Ascending aorta (tissue), 2 donors: ENCODE results near the gene RAB8B. TPM values are rescaled to one million over a fixed set of nuclear protein-coding genes. Genes with fewer than 3 reads are reported as not detected.

ENCODE experiments used
- DNase-seq, 2 donors: peaks; one replicate each; pipeline ENCODE4 v3.0.0-alpha.2; 2019; ENCODE audit warnings: low spot score in 2 of 2
- H3K27ac ChIP-seq, 2 donors: fragments of 200-600 bp; sonication (generic); one replicate each; pipeline ENCODE4 v1.5.1; 2016 to 2017; ENCODE audit warnings: mild to moderate bottlenecking in 1 of 2
- H3K27me3 ChIP-seq: fragments of 200-600 bp; sonication (generic); one replicate; pipeline ENCODE4 v1.5.1; 2017
- H3K36me3 ChIP-seq, 2 donors: fragments of 200-600 bp; sonication (generic); one replicate each; pipeline ENCODE4 v1.5.1; 2016
- H3K4me1 ChIP-seq, 2 donors: fragments of 200-600 bp; sonication (generic); one replicate each; pipeline ENCODE4 v1.5.1; 2016 to 2017; ENCODE audit warnings: mild to moderate bottlenecking in 1 of 2
- H3K4me3 ChIP-seq, 2 donors: fragments of 200-600 bp; sonication (generic); one replicate each; pipeline ENCODE4 v1.5.1; 2016 to 2017; ENCODE audit warnings: mild to moderate bottlenecking in 1 of 2
- H3K9me3 ChIP-seq, 2 donors: fragments of 200-600 bp; sonication (generic); one replicate each; pipeline ENCODE4 v1.5.1; 2016
- intact Hi-C: fragments of 100-400 bp; cut with DNase I; formaldehyde crosslinking; loops from one replicate; pipeline ENCODE4 v1.15.1; 2023
- total RNA-seq: library from RNA; depleted of rRNA; stranded (reverse); fragments of >200 nt; gene quantifications from one replicate; pipeline ENCODE4 v1.1.0, GENCODE V29; 2016
- TF ChIP-seq, protein P1 (sequence below), 3 experiments: fragments of 200-600 bp in 2 of 3; fragments of 450-650 bp in 1 of 3; sonication (generic) in 2 of 3; IDR thresholded peaks; one replicate each; pipeline ENCODE4 v1.5.1; 2016 to 2019; ENCODE audit warnings: antibody characterized with exemption in 3 of 3, mild to moderate bottlenecking in 1 of 3, moderate library complexity in 1 of 3

The RAB8B gene
- total RNA-seq, 1 donor from 2014 or later = 25.1 TPM

DNA sequence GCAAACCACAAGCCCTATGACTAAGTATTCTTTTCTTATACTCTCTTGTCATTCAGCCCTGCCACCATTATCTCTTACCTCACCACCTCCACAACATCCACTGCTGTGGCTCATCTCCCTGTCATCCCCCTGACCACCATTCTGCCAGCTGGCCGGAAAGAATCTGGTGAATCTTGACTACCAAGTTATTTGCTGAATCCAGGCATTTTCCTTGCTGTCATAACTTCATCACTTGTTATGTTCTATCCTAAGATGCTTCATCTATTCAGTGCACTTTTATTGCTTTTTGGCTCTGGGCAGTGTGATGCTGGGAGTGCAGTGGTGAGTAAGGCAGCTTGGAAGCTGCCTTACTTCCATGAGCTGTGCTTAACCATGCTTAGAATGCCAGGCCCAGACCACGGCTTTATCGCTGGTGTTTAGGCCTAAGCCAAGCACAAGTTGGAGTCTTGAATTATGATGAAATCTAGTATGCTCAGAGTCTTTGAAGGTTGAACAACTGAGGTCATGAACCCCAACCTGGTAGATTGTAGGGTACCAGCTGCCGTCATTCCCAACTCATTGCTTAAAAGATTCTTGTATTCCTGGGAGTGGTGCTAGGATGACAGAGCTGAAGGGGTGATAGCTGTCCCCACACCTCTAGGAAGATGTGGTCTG, 61.0 kb downstream of the RAB8B start:
- peaks cover 13 to 25% of the 10 kb centered on the region in 2 donors for H3K36me3 ChIP-seq
- H3K4me3 ChIP-seq = no peak overlapping the region
- intact Hi-C loops = no loop called here
- no peaks in the 10 kb centered on the region for H3K9me3 ChIP-seq
- TF ChIP-seq, protein P1, sequence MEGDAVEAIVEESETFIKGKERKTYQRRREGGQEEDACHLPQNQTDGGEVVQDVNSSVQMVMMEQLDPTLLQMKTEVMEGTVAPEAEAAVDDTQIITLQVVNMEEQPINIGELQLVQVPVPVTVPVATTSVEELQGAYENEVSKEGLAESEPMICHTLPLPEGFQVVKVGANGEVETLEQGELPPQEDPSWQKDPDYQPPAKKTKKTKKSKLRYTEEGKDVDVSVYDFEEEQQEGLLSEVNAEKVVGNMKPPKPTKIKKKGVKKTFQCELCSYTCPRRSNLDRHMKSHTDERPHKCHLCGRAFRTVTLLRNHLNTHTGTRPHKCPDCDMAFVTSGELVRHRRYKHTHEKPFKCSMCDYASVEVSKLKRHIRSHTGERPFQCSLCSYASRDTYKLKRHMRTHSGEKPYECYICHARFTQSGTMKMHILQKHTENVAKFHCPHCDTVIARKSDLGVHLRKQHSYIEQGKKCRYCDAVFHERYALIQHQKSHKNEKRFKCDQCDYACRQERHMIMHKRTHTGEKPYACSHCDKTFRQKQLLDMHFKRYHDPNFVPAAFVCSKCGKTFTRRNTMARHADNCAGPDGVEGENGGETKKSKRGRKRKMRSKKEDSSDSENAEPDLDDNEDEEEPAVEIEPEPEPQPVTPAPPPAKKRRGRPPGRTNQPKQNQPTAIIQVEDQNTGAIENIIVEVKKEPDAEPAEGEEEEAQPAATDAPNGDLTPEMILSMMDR (IDR thresholded peaks at IDR 0.05) = no peak
- H3K27ac ChIP-seq = no peak overlapping the region
- H3K4me1 ChIP-seq = peaks cover 0 to 6% of the 10 kb centered on the region in 2 donors
- DNase-seq = no peak
- no peaks in the 10 kb centered on the region for H3K27me3 ChIP-seq

DNA sequence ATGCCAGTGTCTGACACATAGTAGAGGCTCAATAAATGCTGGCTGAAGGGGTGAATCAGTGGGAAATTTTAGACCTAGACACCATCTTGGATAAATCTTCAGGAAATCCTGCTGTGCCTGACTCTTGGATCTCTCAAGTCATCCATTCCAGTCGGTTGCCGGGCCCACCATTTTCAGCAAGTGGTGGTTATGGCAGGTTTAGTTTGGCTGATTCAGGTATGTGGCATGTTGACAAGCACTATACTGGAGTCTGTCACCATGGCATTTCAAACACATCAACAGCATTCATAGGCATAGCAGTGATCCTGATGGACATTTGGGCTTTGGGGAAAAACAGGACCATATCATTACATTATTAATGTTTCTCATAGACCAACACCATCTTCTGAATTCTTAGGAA, 62.3 kb downstream of the RAB8B start:
- intact Hi-C loops = no loop called here
- TF ChIP-seq, protein P1 (IDR thresholded peaks at IDR 0.05) = no peak
- no peak overlapping the region for H3K27ac ChIP-seq
- H3K9me3 ChIP-seq = no peaks in the 10 kb centered on the region
- peaks cover 0 to 9% of the 10 kb centered on the region in 2 donors for H3K4me1 ChIP-seq
- H3K36me3 ChIP-seq = peaks cover 13 to 15% of the 10 kb centered on the region in 2 donors
- H3K27me3 ChIP-seq = no peaks in the 10 kb centered on the region
- DNase-seq = no peak
- H3K4me3 ChIP-seq = no peak overlapping the region

DNA sequence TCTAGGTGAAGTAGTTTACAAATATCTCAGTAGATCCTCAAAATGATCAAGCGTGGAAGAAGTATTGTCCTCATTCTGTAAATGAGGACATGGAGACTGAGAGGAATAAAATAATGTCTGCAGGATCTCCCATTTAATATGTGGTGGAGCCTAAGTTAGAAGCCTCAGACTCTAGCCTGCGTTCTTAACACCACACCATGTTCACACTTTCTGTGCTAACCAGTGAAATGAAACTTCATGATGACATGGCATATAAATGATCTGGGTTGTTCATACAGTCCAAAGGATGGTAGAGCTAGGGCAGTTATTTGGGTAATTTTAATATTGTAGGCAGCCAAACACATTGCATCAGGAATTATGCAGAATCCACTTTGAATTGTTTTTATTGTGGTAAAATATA, 62.9 kb downstream of the RAB8B start:
- peaks cover 13 to 14% of the 10 kb centered on the region in 2 donors for H3K36me3 ChIP-seq
- H3K27me3 ChIP-seq = no peaks in the 10 kb centered on the region
- TF ChIP-seq, protein P1 (IDR thresholded peaks at IDR 0.05) = no peak
- peaks cover 0 to 11% of the 10 kb centered on the region in 2 donors for H3K4me1 ChIP-seq
- no peak for DNase-seq
- H3K27ac ChIP-seq = no peak overlapping the region
- H3K4me3 ChIP-seq = no peak overlapping the region
- intact Hi-C loops = no loop called here
- H3K9me3 ChIP-seq = no peaks in the 10 kb centered on the region

DNA sequence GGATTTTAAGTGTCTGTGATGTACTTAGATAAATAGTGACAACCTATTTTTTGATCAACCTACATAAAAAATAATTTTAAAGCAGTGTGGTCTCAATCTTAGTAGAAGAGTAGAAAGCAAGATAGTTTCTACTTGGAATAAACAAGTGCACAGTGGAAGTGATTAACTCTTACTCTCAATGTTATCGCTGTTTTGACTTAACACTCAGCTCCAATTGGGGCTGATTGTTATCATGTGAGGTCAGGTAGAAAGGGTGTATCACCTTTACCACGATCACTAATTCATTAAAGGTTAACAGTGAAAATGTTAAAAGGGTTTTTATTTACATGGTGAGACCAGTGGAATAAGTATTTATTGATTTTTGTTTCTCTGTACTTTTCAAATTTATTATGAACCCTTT, 65.6 kb downstream of the RAB8B start:
- Histone ChIP-seq H3K4me1 (peaks cover 0 to 7% of the 10 kb centered on the region in 2 donors), H3K9me3 (no peaks in the 10 kb centered on the region), H3K36me3 (peaks cover 18 to 28% of the 10 kb centered on the region in 2 donors), H3K27me3 (no peaks in the 10 kb centered on the region), H3K27ac (no peak overlapping the region), H3K4me3 (no peak overlapping the region)
- DNase-seq = no peak
- intact Hi-C loops = no loop called here
- TF ChIP-seq, protein P1 (IDR thresholded peaks at IDR 0.05) = no peak

DNA sequence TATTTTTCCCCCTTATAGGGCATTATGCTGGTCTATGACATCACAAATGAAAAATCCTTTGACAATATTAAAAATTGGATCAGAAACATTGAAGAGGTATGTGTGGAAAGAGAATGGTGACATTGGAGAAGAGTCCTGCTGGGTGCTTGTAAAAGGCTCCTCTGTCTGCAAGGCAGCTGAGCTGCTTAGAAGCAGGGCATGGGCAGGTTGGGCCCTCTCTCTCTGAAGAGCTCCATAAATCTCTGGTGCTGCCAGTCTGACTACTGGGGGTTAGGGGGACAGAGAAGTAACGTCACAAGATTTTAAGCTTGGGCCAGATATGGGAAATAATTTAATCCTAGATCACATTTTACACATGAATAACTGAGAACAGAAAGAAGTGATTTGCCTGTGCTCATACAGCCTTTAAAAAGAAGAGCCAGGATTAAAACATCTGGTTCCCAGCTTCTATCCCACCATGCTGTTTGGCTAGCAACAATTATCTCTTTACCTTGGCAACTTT, 66.1 kb downstream of the RAB8B start:
- intact Hi-C loops = no loop called here
- Histone ChIP-seq H3K27ac (no peak overlapping the region), H3K4me1 (peaks cover 0 to 7% of the 10 kb centered on the region in 2 donors), H3K27me3 (no peaks in the 10 kb centered on the region), H3K36me3 (peaks cover 17 to 25% of the 10 kb centered on the region in 2 donors), H3K4me3 (no peak overlapping the region), H3K9me3 (no peaks in the 10 kb centered on the region)
- TF ChIP-seq, protein P1 (IDR thresholded peaks at IDR 0.05) = no peak
- no peak for DNase-seq
